Upper lobe of right lung (tissue), 1 donor: ENCODE data around the gene ADGRG6. TPM values are rescaled to one million over a fixed set of nuclear protein-coding genes. Genes with fewer than 3 reads are reported as not detected.
A peak's percentile ranks its signal among the peaks of the same experiment; 100 is the strongest.

Source experiments
- ATAC-seq: fragments of 200-7000 bp; cut with Tn5 transposase; one replicate; pipeline ENCODE4 v1.9.1; 2020; ENCODE audit warnings: mild to moderate bottlenecking, moderate library complexity
- DNase-seq: peaks from one replicate; pipeline ENCODE4 v3.0.0-alpha.2; 2020
- H3K27ac ChIP-seq: fragments of 200-600 bp; one replicate; pipeline ENCODE4 v1.8.0; 2022
- H3K27me3 ChIP-seq: fragments of 200-600 bp; one replicate; pipeline ENCODE4 v1.8.0; 2022; ENCODE audit warnings: mild to moderate bottlenecking
- H3K36me3 ChIP-seq: fragments of 200-600 bp; one replicate; pipeline ENCODE4 v1.8.0; 2022
- H3K4me1 ChIP-seq: fragments of 200-600 bp; one replicate; pipeline ENCODE4 v1.8.0; 2022
- H3K4me3 ChIP-seq: fragments of 200-600 bp; one replicate; pipeline ENCODE4 v1.8.0; 2022; ENCODE audit warnings: mild to moderate bottlenecking
- H3K9me3 ChIP-seq: fragments of 200-600 bp; one replicate; pipeline ENCODE4 v1.8.0; 2022
- CTCF ChIP-seq: fragments of 200-600 bp; IDR thresholded peaks from one replicate; pipeline ENCODE4 v1.8.0; 2022; ENCODE audit warnings: antibody characterized with exemption
- intact Hi-C: fragments of 100-400 bp; cut with DNase I; formaldehyde crosslinking; loops from one replicate; pipeline ENCODE4 v1.11.0; 2022
- total RNA-seq: library from RNA; stranded (reverse); fragmentation: NEBNext Ultra II Directional; extraction: Animal tissue kit (Norgen Biotek cat#: 25700); gene quantifications from one replicate; pipeline ENCODE4 v1.2.1, GENCODE V29; 2021
- donor health status: DM: no; HTN: yes; CAD: no; lungs with severe emphysema.

Gene ADGRG6
- total RNA-seq, 1 donor from 2014 or later: 47.6 TPM

GRCh38 chr6:142474531-142475289 lies 172.9 kb downstream of the ADGRG6 start:
- peak; percentile 86 for TF ChIP-seq CTCF
- Histone ChIP-seq H3K27ac (no peak overlapping the region), H3K27me3 (no peaks in the 10 kb centered on the region), H3K4me3 (no peak overlapping the region), H3K9me3 (no peaks in the 10 kb centered on the region), H3K36me3 (no peaks in the 10 kb centered on the region), H3K4me1 (no peaks in the 10 kb centered on the region)
- DNase-seq: peak; percentile 64
- intact Hi-C loops: no loop called here
- ATAC-seq: peak; percentile 79

- Histone ChIP-seq H3K4me1 (no peaks in the 10 kb centered on the region), H3K4me3 (no peak overlapping the region), H3K27me3 (no peaks in the 10 kb centered on the region), H3K27ac (no peak overlapping the region), H3K36me3 (no peaks in the 10 kb centered on the region), H3K9me3 (no peaks in the 10 kb centered on the region)
- intact Hi-C loops: no loop called here
- DNase-seq (no peak), ATAC-seq (no peak)
- TF ChIP-seq CTCF: no peak
These were observed 174.6 kb downstream of the ADGRG6 start for GRCh38 chr6:142476452-142476851.

- TF ChIP-seq CTCF: no peak
- Histone ChIP-seq H3K4me1 (no peaks in the 10 kb centered on the region), H3K27me3 (no peaks in the 10 kb centered on the region), H3K9me3 (no peaks in the 10 kb centered on the region), H3K4me3 (no peak overlapping the region), H3K27ac (no peak overlapping the region), H3K36me3 (no peaks in the 10 kb centered on the region)
- intact Hi-C loops: no loop called here
- DNase-seq (no peak), ATAC-seq (peak; percentile 55)
These were observed 176.3 kb downstream of the ADGRG6 start for GRCh38 chr6:142478117-142478516.

- H3K27me3 ChIP-seq: no peaks in the 10 kb centered on the region
- no peaks in the 10 kb centered on the region for H3K36me3 ChIP-seq
- DNase-seq (no peak), ATAC-seq (no peak)
- no peak overlapping the region for H3K4me3 ChIP-seq
- H3K9me3 ChIP-seq: no peaks in the 10 kb centered on the region
- H3K27ac ChIP-seq: no peak overlapping the region
- intact Hi-C loops: no loop called here
- no peaks in the 10 kb centered on the region for H3K4me1 ChIP-seq
- TF ChIP-seq CTCF: no peak
These were observed 179.7 kb downstream of the ADGRG6 start for GRCh38 chr6:142481466-142481865.

GRCh38 chr6:142482249-142482648 lies 180.4 kb downstream of the ADGRG6 start:
- H3K27me3 ChIP-seq: no peaks in the 10 kb centered on the region
- no peaks in the 10 kb centered on the region for H3K9me3 ChIP-seq
- ATAC-seq: peak; percentile 47
- no peaks in the 10 kb centered on the region for H3K4me1 ChIP-seq
- no peaks in the 10 kb centered on the region for H3K36me3 ChIP-seq
- H3K27ac ChIP-seq: no peak overlapping the region
- intact Hi-C loops: no loop called here
- no peak overlapping the region for H3K4me3 ChIP-seq
- no peak for DNase-seq
- no peak for TF ChIP-seq CTCF
